A549 (cell line): ENCODE measurements around the gene HES3.

Experiments used
- EP300 ChIP-seq, 2 experiments: fragments of >200 bp; sonication (Bioruptor Twin); formaldehyde crosslinking; IDR thresholded peaks; 2 replicates in 1 of 2; 3 replicates in 1 of 2; pipeline ENCODE4 v1.6.1; 2016 to 2017
- JUNB ChIP-seq: fragments of >200 bp; sonication (Bioruptor Twin); formaldehyde crosslinking; IDR thresholded peaks from 2 replicates; pipeline ENCODE4 v1.6.1; 2016
- RAD21 ChIP-seq, 2 experiments: fragments of >200 bp in 1 of 2; sonication (Bioruptor Twin) in 1 of 2; formaldehyde crosslinking in 1 of 2; IDR thresholded peaks in 1 of 2; conservative IDR thresholded peaks in 1 of 2; 2 replicates in 1 of 2; 3 replicates in 1 of 2; pipeline ENCODE4 v1.6.1; 2012 to 2018; ENCODE audit warnings: inconsistent platforms in 1 of 2
- RCOR1 ChIP-seq: fragments of 150-350 bp; IDR thresholded peaks from 2 replicates; pipeline ENCODE4 v1.6.1; 2014; ENCODE audit warnings: antibody characterized with exemption, low read length, low read depth
- RFX5 ChIP-seq: fragments of 450-650 bp; IDR thresholded peaks from 2 replicates; pipeline ENCODE4 v1.7.1; 2014; ENCODE audit warnings: antibody characterized with exemption, mild to moderate bottlenecking, moderate library complexity

GRCh38 chr1:6294890-6295556, 51.0 kb downstream of the HES3 start:
- no peak for TF ChIP-seq RAD21 (conservative IDR thresholded peaks at IDR 0.05 in 1 of 2, IDR thresholded peaks at IDR 0.05 in 1 of 2)
- no peak for TF ChIP-seq RFX5
- TF ChIP-seq RCOR1, result no peak
- TF ChIP-seq EP300 (IDR thresholded peaks at IDR 0.05), result no peak
- no peak for TF ChIP-seq JUNB
